Stimulated activated CD4-positive, alpha-beta T cell treated with anti-CD3 and anti-CD28 coated beads, Interleukin-4, amount 100 ng/mL, for 24 hours (primary cell): ENCODE measurements around the gene HBEGF.

Experiments used
- DNase-seq: peaks from one replicate; pipeline ENCODE4 v3.0.0-alpha.2; 2020

The HBEGF gene

GRCh38 chr5:140301136-140301535 lies 45.3 kb downstream of the HBEGF start:
- DNase-seq, result no peak

GRCh38 chr5:140299056-140299455 lies 47.3 kb downstream of the HBEGF start:
- no peak for DNase-seq

- DNase-seq, result no peak
Measured at GRCh38 chr5:140298183-140298601, 48.2 kb downstream of the HBEGF start.

- no peak for DNase-seq
Measured at GRCh38 chr5:140297283-140297682, 49.1 kb downstream of the HBEGF start.

GRCh38 chr5:140296289-140296688 lies 50.1 kb downstream of the HBEGF start:
- no peak for DNase-seq

- DNase-seq, result peak; percentile 15
Measured at GRCh38 chr5:140295414-140295813, 51.0 kb downstream of the HBEGF start.

- no peak for DNase-seq
Measured at GRCh38 chr5:140294753-140295152, 51.6 kb downstream of the HBEGF start.

- DNase-seq, result no peak
Measured at GRCh38 chr5:140293849-140294100, 52.6 kb downstream of the HBEGF start.

DNA sequence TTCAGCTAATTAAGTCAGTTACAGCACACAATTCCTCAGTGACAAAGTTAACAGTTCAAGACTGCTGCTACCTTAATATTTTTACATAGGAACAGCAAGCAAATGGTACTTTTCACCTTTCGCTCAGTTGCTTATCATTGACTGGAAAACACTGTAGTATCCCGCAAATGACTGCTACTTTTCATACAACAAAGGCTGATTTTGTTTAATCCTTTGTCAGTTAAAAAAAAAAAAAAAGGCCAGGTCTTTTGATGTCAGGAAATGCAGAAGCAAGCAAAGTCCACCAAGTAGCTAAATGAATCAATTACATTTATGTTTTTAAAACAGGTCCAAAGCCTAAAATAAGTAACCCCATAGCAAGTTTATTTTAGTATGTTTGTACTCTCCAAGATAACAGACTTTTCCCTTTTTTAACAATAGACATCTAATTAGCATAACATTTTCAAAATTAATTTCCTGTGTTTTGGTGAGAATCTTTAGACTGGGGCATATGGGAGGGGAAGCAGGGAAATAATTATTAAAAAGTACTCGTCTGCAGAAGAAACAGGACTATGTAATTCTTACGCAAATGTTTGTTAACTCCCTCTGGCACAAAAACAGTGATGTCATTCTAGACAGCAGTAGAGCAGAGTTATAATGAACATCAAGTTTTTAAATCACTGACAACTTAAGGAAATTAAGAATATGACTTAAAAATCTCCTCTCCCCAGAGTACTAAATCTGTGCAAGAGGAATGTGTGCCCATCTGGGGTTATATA lies 53.1 kb downstream of the HBEGF start:
- no peak for DNase-seq

GRCh38 chr5:140292212-140293036 lies 54.0 kb downstream of the HBEGF start:
- DNase-seq, result no peak

- DNase-seq, result no peak
Measured at GRCh38 chr5:140287801-140288521, 58.4 kb downstream of the HBEGF start.

GRCh38 chr5:140286424-140286823 lies 60.0 kb downstream of the HBEGF start:
- no peak for DNase-seq

GRCh38 chr5:140284013-140284412 lies 62.4 kb downstream of the HBEGF start:
- no peak for DNase-seq
